ENCODE data around the gene ACSBG1. TPM values are rescaled to one million over a fixed set of nuclear protein-coding genes. Genes with fewer than 3 reads are reported as not detected.
A peak's percentile ranks its signal among the peaks of the same experiment; 100 is the strongest.

Gene ACSBG1
- total RNA-seq, 1 experiment from 2014 or later: 1.0 TPM

DNA sequence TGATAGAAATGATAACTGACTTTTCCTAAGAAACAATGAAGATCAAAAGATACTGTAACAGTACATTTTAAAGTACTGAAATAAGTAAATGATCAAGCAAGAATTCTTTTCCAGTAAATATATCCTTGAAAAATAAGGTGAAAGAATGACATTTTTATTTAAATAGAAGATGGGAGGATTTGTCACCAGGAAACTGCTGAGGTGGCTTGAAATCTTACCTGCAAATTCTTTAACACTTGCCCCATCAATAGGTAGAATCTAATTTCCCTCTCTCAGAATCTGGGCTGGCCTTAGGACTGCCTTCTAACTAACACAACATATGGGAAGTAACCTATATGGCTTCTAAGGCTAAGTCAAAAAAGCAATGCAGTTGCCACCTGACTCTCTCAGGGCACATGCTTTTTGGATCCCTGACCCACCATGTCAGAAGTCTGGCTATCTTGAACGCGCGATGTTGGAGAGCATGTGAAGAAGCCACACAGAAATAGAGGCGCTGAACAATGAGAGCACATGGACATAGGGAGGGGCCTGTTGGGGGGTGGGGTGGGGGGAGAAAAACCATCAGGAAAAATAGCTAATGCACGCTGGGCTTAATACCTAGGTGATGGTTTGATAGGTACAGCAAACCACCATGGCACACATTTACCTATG lies 11.5 kb downstream of the ACSBG1 start:
- DNase-seq (ENCODE audit: low spot score): no peak

DNA sequence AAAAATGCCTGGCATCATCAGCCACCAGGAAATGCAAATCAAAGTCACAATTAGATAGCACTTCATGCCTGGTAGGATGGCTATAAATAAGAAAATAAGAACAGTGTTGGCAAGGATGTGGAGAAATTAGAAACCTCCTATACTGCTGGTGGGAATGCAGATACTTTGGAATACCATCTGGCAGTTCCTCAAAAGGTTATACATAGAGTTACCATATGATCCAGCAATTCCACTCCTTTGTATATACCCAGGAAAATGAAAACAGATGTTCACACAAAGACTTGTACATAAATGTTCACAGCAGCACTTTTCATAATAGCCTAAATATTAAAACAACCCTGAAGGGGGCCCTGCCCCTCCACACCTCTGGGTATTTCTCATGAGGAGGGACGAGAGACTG lies 13.7 kb downstream of the ACSBG1 start:
- DNase-seq (ENCODE audit: low spot score): no peak

DNA sequence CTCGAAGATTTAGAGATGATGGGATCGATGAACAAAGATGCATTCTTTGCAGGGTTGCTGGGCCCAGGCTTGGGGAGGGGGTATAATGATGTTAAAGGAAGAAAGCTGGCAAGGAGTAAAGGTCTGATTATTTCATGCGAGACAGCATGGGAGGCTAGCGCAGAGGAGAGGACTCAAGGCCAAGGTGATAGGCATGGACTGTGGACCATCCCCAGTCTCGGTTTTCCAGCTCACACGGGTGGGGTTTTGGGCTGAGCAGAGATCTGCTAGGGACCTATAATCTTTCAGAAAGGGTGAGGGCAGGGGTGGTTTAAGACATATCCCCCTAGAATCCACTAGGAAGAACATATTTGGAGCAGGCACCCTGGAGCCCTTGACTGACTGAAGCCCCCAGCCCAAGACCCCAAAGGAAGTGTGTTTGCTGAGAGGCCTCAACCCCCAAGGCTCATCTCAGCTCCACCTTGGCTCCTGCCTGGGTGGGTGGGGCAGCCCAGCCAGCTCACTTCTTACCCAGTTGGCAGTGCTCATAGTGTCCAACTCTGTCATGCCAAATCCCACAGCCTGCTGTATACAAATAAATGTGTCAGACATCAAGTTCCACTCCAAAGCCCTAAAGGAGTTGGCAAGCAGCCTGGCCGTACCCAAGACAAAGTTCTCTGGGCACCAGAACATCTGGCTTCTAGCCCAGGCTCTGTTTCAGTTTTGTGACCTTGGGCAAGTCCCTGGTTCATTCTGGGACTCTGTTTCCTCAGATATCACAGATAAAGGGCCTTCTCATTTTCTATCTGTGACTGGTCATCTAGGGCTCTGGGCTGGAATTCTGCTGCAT lies 17.9 kb downstream of the ACSBG1 start:
- peak; percentile 97 for DNase-seq (ENCODE audit: low spot score)

DNA sequence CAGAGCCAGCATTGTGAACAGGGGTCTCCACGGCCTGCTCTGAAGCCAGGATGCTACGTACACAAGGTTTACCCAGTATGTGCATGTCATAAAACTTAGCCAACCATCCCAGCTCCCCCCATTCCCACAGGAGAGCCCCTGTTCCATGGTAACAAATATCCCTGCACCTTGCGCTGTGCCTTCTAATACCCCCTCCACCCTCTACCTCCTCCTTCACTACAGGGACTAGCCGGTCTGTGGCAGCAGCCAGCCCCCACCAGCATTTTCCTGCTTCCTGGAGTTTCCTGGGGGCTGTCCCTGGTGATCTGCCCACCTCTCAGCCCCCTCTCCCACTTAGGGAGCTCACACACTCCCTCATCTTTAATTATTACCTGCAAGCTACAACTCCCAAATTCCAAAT lies 20.4 kb downstream of the ACSBG1 start:
- no peak for DNase-seq (ENCODE audit: low spot score)

DNA sequence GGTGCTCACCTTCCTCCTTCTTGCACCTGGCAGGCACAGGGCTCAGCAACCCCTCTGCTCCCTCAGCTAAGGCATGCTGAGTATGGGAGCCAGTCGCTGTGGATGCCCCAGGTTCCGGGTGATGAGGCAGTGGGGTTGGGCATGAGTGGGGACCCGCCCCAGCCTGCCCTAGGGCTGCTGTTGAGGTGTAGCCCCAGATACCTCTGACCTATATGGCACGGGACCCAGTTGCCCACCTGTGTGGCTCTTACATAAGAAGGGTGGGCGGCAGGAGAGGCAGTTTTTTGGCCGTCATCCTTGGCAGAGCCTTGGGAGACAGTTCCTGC lies 21.0 kb downstream of the ACSBG1 start:
- DNase-seq (ENCODE audit: low spot score): no peak

DNA sequence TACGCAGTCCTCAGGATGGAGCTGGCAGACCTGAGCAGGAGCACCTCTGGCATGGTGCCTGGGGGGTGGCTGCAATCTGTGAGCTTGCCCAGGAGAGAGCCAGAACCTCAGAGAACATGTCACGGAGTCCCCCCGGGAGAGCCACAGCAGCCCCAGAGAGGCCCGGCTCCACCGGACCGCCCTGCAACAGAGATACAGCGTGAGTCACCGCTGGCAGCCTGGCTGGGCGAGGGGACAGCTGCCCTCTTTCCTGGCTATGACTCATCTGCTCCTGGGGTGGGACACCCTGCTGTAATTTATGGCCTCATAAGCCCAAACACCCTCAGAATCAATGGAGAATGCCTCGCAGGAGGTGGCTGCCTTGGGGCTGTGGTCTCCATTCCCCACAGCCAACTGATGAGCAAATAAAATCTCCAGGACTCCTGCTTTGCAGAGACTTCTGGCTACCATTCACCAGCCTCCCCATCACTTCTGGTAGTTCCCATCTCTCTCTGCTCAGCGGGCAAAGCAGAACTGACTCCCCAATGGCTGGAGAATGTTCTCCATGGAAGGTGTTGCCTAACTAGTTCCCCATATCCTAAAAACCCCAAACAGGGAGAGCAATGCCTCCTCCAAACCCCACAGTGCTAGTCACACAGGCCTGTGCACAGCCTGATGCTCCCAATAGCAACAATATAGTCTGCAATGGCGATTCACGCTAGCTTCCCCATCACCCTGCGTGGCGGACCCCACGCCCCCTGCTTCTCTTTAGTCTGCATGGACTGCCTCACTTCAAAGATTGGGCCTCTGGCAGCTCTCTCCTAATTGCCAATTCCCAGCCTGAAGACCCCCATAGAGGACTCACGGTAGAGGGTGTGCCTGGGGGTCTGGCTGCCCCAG lies 21.6 kb downstream of the ACSBG1 start:
- DNase-seq (ENCODE audit: low spot score): peak; percentile 94

DNA sequence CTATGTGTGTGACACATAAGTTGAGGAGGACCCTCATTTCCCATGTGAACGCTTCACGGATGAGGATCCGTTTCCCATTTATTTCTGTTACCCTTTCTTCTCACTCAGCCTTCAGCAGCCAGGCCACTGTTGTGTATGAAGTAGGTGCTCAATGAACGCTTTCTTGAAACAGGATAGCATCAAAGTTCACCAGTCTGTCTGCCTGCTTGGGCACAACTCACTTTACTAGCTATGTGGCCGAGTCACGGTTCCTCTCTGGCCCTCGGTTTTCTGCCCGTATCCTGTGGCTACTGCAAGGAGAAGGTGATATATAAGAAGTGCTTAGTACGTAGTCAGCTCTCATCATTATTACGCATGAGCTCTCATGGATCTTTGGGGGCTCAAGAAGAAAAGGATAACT lies 22.4 kb downstream of the ACSBG1 start:
- DNase-seq (ENCODE audit: low spot score): no peak

DNA sequence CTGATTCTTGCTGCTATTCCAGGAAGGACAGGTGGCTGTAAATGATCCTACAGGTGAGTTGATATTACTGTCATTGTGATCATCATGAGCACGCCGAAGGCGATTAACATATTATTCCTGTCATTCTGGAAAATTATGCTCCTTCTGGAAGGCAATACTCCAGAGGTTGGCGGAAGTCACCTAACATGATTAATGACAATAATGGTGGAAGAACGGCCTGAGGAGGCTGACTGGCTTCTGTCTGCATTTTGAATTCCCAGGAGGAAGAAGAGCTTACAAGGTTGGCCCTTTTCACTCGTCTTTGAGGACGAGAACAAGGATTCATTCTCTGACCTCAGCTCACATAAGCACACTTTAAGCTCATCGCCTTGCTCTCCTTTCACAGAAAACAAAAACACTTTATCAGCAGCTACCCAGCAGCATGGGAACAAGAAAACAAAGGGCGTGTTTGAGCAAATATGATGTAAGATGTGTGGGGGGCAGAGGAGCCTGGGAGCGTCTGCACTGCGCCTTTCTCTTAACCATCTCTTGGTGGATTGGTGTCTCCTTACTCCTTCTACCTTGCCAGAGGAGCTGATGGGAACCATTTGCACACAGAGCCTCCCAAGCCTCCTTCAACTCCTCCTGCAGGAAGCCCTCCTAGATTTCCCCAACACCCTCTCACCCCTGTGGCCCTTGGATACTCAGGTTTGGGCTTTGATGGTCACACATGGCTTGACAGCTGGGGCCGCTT lies 23.0 kb downstream of the ACSBG1 start:
- no peak for DNase-seq (ENCODE audit: low spot score)

DNA sequence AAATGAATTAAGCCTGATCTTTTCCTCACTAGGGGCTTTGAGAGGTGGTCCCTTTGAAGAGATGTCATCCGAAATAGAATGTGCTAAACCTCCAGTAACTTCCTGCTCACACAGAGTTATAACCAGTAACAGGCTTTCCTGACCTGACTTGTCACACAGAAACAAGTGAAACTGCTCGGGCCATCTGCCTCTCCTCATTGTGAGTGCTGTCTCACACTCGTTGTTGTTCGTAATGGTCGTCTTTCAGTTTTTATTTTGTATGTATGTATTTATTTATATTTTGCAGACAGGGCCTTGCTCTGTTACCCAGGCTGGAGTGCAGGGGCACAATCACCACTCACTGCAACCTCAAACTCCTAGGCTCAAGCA lies 24.0 kb downstream of the ACSBG1 start:
- no peak for DNase-seq (ENCODE audit: low spot score)

DNA sequence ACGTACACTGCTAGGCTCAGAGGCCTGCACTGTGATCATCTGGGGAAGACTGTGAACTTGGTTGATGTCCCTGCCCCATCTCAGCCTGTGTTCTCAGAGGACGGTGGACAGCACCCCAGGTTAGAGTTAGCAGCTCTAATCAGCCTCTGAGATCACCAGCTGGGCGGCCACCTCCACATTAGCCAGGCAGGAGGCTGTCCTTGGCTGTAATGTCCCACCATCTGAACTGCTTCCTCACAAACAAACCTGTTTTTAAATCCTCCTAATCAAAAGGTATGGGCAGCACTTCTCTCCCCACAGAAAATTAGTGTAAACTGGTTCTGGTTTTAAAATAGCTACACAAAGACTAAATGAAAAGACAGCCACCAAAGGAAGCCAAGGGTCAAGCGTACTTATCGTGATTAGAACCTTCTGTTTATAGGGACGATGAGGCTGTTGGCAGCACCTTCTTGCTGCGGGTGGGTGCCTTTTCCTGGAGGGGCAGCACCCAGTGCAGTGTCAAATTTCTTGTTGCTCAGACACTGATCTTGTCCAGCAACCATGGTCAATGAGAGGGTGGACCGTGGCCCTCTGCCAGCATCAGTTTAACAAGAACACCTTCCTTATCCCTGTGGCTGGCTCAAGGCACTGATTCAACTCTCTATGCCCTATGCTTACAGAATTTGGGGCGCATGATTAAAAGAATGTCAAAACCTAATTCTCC lies 24.6 kb downstream of the ACSBG1 start:
- peak; percentile 35 for DNase-seq (ENCODE audit: low spot score)

DNA sequence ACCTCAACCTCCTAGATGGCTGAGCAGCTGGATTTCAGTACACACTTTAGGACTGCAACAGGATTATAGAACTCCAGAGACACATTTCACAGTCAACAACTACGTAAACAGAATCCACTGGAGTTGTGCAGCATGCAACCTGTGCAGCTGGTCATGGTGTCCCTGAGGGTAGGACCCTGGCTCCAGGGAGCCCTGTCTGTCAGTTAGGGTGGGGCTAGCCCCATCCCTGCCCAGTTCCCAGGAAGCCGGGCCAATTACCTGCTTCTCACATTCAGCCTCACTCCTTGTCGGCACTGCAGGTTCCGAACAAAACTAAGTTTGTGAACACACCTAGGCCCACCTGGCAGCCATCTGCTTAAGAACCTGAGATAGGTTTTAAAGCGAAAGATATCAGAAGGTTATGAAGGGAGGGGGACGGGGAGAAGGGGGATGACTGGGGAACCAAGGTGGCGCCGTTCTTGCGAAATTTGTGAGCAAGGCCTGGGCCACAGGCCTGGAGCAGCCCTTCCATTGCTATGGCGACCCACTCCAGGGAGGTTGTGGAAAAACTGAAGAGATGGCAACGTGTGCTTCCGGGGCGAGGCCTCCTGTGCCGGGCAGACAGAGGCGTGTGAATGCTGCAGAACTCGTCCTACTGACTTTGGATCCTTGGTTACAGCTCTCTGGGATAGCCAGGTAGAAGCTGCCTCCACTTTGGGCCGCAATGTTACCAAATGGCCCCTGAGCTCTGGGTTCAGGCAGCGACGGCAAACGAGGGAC lies 25.3 kb downstream of the ACSBG1 start:
- no peak for DNase-seq (ENCODE audit: low spot score)

DNA sequence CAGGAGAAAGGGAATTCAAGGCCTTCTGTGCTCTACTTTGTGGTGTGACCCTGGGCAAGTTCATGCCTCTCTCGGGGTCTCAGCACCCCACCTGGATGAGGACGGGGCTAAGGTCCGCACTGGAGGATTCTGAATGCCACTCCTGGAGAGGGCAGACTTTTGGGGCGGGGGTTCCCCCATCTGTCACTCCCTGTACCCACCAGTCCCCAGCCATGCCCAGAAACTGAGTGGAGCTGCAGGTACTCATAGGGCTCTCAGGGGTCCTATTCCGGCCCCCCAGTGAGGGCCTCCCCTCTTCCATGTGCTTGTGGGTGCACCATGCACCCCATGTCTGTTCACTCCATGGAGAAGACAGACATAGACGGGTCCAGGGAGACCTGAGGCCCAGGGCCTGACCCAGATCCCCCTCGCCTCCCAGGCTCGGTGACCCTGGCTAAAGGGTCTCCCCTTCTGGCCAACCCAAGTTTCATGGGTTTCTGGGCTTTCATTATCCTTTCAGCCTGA lies 26.0 kb downstream of the ACSBG1 start:
- no peak for DNase-seq (ENCODE audit: low spot score)

DNA sequence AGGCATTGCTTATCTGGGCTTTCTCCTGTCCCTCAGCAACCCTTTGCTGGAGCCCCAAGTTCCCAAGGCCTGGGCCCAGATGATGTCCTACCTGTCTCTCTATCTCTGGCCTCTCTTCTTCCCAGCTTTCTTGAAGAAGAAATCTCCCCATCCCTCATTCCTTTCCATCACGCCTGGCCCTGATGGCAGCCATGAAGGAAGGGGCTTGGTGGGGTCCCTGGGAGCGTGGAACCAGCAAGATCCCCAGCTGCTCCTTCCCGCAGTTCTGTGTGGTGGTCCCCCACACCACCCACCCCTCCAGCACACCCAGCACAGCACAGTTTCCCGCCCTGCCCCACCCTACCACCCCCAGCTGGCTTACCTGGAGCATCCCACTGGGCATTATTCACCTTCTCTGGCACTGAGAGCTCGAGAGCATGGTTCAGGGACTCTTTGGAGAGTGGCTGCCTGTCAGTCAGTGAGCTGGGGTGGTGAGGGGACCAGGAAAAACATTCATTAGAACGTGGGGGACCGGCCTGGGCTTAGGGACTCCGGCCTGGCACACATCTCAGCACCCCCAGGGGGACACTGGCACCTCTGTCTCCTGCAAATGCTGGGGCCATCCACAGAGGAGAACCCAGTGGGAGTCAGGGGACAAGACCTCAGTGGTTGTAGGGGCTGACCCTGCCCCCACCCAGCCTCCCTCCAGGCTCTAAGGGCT lies 26.6 kb downstream of the ACSBG1 start:
- no peak for DNase-seq (ENCODE audit: low spot score)

DNA sequence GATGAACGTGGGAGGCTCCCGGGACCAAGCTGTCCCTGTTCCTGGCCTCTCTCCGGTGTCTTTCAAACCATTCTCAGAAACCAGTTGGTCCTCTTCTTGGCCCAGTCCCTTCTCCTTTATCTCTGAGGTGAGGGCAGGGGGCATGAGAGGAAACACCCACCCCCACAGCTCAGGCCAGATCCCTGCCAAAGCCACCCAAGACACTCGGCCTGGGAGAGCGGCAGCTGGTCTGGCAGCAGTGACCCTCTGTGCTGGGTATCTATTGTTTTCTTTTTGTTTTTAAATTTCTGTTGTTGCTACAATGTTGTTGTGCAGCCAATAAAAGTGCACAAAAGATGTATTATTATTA lies 27.3 kb downstream of the ACSBG1 start:
- DNase-seq (ENCODE audit: low spot score): no peak

DNA sequence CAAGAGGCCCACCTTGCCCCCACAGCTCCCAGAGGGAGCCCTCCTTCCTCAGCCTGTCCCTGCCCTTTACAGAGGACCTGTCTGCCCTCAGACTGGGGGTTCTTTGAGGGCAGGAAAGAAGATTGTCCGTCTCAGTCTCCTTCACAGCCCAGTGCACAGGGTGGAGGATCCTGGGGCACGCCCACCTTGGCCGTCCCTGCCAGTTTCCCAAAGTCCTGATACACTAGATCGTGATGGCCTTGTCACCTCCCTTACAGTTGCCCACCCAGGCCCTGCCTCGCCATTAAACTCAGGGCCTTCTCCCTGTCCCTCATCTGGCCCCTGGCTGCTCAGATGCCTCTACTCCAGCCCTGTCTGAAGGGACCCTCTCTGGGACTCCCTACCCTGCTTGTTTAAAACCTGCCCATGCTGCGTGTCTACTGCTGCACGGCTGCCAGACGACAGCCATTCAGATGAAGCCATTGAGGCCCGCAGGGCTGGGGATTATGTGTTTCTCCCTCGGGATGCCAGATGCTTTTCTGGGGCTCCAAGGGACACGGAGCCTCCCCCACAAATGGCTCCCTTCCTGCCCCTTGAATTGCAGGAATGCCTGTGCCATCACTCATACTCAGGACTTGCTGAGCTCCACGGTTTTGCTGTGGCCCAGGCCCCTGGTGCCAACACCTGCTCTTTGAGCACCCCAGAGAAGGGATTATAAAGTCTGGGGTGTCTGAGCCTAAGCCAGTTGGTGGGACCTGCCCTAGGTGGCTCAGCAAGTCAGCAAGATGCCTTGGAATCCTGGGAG lies 27.8 kb downstream of the ACSBG1 start:
- no peak for DNase-seq (ENCODE audit: low spot score)

DNA sequence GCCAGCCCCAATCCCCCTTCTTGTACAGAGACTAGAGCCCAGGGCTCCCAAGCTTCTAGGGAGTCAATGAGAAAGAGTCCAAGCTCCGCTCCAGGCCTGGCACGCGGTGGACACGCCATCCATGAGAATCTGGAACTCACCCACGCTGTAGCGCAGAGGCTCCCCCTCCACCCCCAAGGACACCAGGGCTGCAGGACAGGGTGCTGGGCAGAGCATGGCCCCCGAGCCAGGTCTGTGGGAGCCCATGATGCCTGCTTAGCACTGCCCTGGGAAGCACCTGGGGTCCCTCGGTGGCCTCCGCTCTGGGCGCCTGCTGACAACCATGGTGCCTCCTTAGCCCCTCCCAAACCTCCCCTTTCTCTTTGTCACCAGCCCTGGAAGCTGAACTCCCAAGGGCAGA lies 28.5 kb downstream of the ACSBG1 start:
- DNase-seq (ENCODE audit: low spot score): no peak

DNA sequence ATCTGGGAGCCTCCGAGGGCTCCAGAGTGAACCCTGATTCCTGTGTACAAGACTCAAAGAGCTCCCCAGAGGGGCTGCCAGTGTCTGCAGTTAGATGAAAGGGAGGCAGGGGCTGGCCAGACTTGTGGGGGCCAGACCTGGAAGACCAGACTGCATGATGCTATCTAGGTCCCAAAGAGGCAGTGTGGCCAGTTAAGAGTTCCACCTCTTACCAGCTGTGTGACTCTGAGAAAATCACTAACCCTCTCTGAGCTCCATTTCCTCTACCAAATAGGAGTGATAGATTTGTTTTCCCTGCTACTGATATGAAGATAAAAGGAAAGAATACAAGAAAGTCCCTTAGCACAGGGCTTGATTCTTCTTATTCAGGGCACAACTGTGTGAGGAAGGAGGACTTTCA lies 29.0 kb downstream of the ACSBG1 start:
- DNase-seq (ENCODE audit: low spot score): no peak

DNA sequence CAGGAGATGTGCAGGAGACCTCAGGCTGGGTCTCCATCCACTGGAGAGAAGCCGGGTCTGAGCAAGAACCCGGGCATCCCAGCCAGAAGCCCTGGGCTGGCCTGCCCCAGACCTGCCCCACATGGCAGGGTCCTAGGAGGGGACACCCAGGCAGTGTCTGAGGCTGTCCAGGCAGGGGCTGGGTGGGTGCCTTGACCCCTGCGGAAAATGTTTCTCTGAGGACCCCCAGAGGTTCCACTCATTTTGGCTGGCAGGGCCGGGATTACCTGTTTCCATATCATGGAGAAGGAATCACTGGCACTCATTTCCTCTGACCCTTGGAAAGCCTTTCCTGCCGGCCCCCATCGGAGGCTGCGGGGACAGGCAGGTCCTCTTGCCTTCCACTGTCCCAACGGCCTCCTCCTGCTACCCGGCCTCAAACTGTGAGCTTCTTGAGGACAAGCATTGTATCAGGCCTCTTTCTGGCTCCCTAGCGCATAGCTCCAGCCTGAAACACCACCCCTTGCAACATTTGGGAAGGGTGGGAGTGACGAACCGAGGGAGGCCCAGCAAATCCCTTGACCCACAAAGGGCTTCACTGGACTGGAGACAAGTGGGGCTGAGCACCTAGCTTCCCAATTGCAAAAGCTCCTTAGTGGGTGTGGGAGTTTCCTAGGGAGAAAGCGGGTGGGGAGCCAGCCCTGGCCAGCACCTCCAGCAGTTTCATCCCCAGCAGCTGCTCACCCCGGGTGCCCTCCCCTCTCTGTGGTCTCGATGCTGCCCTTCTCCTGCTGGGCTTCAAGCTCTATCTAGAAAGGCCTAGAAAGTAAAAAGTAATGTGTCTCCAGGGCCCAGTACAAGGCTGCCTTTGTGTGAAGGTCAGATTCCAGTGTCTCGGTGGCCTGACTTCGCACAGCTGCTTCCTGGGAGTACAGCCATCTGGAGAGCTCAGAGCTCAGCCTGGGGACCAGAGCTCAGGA lies 29.7 kb downstream of the ACSBG1 start:
- DNase-seq (ENCODE audit: low spot score): no peak

All from H4 (cell line).